Erythroblast (primary cell): ENCODE data around the gene USP31.

ENCODE experiments used
- GATA1 ChIP-seq: IDR thresholded peaks from 2 replicates; pipeline ENCODE4 v1.6.1; 2011; ENCODE audit warnings: low read depth, mild to moderate bottlenecking, control low read depth, low read length, moderate library complexity
- POLR2A ChIP-seq: IDR thresholded peaks from 2 replicates; pipeline ENCODE4 v1.6.1; 2011; ENCODE audit warnings: mild to moderate bottlenecking, low read length

GRCh38 chr16:23148513-23149266 is 562 bp downstream of the USP31 start:
- no peak for TF ChIP-seq POLR2A
- no peak for TF ChIP-seq GATA1
